ENCODE measurements around the gene EFHD1.

Gene EFHD1

GRCh38 chr2:232697059-232697806 is 63.8 kb downstream of the EFHD1 start, which contains the start of gene GIGYF2:
GIGYF2 (plus strand) TSS chr2:232697331; CDS start chr2:232735198, 37,867 bp downstream.
- in situ Hi-C loops (cut with HindIII; ENCODE audit: low pct_ligation_motif_present, low sequenced_read_pairs), result no loop called here
- peak within 1 kb of the TSS; percentile 74 for H3K27ac ChIP-seq
- peak within 1 kb of the TSS; percentile 98 for H3K4me3 ChIP-seq (ENCODE audit: low read depth, low read length)
- no peaks in the 10 kb centered on the region for H3K27me3 ChIP-seq (replicated peaks)
- no peak for TF ChIP-seq CTCF (IDR thresholded peaks at IDR 0.05; ENCODE audit: low read depth, low read length, missing control alignments)
- H3K36me3 ChIP-seq (replicated peaks), result no peaks in the 10 kb centered on the region
- DNase-seq, result peak; percentile 94

GRCh38 chr2:232697807-232698110 is 64.4 kb downstream of the EFHD1 start:
- no peak for DNase-seq
- in situ Hi-C loops (cut with HindIII; ENCODE audit: low pct_ligation_motif_present, low sequenced_read_pairs), result no loop called here
- TF ChIP-seq CTCF (IDR thresholded peaks at IDR 0.05; ENCODE audit: low read depth, low read length, missing control alignments), result no peak
- Histone ChIP-seq H3K27ac (peak overlapping the region; percentile 74), H3K4me3 (ENCODE audit: low read depth, low read length) (peak overlapping the region; percentile 98), H3K27me3 (replicated peaks) (no peaks in the 10 kb centered on the region), H3K36me3 (replicated peaks) (no peaks in the 10 kb centered on the region)

GRCh38 chr2:232698556-232699091 is 65.2 kb downstream of the EFHD1 start:
- Histone ChIP-seq H3K27ac (no peak overlapping the region), H3K27me3 (replicated peaks) (no peaks in the 10 kb centered on the region), H3K36me3 (replicated peaks) (peaks cover 3% of the 10 kb centered on the region), H3K4me3 (ENCODE audit: low read depth, low read length) (peak overlapping the region; percentile 98)
- in situ Hi-C loops (cut with HindIII; ENCODE audit: low pct_ligation_motif_present, low sequenced_read_pairs), result no loop called here
- no peak for DNase-seq
- no peak for TF ChIP-seq CTCF (IDR thresholded peaks at IDR 0.05; ENCODE audit: low read depth, low read length, missing control alignments)

GRCh38 chr2:232699110-232699509 is 65.7 kb downstream of the EFHD1 start:
- Histone ChIP-seq H3K27me3 (replicated peaks) (no peaks in the 10 kb centered on the region), H3K27ac (no peak overlapping the region), H3K36me3 (replicated peaks) (peaks cover 4% of the 10 kb centered on the region), H3K4me3 (ENCODE audit: low read depth, low read length) (peak overlapping the region; percentile 15)
- no peak for TF ChIP-seq CTCF (IDR thresholded peaks at IDR 0.05; ENCODE audit: low read depth, low read length, missing control alignments)
- in situ Hi-C loops (cut with HindIII; ENCODE audit: low pct_ligation_motif_present, low sequenced_read_pairs), result no loop called here
- no peak for DNase-seq

- Histone ChIP-seq H3K27ac (no peak overlapping the region), H3K4me3 (ENCODE audit: low read depth, low read length) (no peak overlapping the region)
- in situ Hi-C loops (cut with HindIII; ENCODE audit: low pct_ligation_motif_present, low sequenced_read_pairs), result no loop called here
Observed at GRCh38 chr2:232700154-232700553, 66.8 kb downstream of the EFHD1 start.

More at GRCh38 chr2:232700154-232700553, 66.8 kb downstream of the EFHD1 start:
- no peak for TF ChIP-seq CTCF (IDR thresholded peaks at IDR 0.05; ENCODE audit: low read depth, low read length, missing control alignments)
- Histone ChIP-seq H3K36me3 (replicated peaks) (peaks cover 4% of the 10 kb centered on the region), H3K27me3 (replicated peaks) (no peaks in the 10 kb centered on the region)
- no peak for DNase-seq

Data from brain microvascular endothelial cell (primary cell).